Esophagus squamous epithelium (tissue), 5 donors: ENCODE results near the gene DYNLRB2. TPM values are rescaled to one million over a fixed set of nuclear protein-coding genes. Genes with fewer than 3 reads are reported as not detected.

Experiments
- DNase-seq: peaks from one replicate; lab custom pipeline; 2025; lab: John Stamatoyannopoulos, UW
- H3K27ac ChIP-seq, 4 donors: fragments of 200-600 bp; sonication (generic); one replicate each; pipeline ENCODE4 v1.5.1; 2016 to 2019; ENCODE audit warnings: mild to moderate bottlenecking in 1 of 4
- H3K27me3 ChIP-seq, 4 donors: fragments of 200-600 bp; sonication (generic); 1 replicate in 3 of 4; 2 replicates in 1 of 4; pipeline versions ENCODE4 v1.5.1 to v1.6.0; 2017 to 2021; ENCODE audit warnings: antibody characterized with exemption in 1 of 4
- H3K36me3 ChIP-seq, 3 donors: fragments of 200-600 bp; sonication (generic); one replicate each; pipeline ENCODE4 v1.5.1; 2016 to 2019
- H3K4me1 ChIP-seq, 3 donors: fragments of 200-600 bp; sonication (generic); one replicate each; pipeline ENCODE4 v1.5.1; 2017 to 2019
- H3K4me3 ChIP-seq, 4 donors: fragments of 200-600 bp; sonication (generic); 1 replicate in 3 of 4; 2 replicates in 1 of 4; pipeline ENCODE4 v1.5.1; 2016 to 2019; ENCODE audit warnings: mild to moderate bottlenecking in 2 of 4, moderate library complexity in 1 of 4
- H3K9me3 ChIP-seq, 3 donors: fragments of 200-600 bp; sonication (generic); one replicate each; pipeline ENCODE4 v1.5.1; 2016 to 2019
- CTCF ChIP-seq, 6 experiments: fragments of 450-650 bp in 4 of 6; fragments of 200-600 bp in 2 of 6; sonication (generic) in 2 of 6; IDR thresholded peaks; one replicate each; pipeline ENCODE4 v1.5.1; 2016 to 2019; ENCODE audit warnings: antibody characterized with exemption in 6 of 6, mild to moderate bottlenecking in 4 of 6, moderate library complexity in 4 of 6
- POLR2A ChIP-seq, 4 donors: fragments of 450-650 bp; IDR thresholded peaks; one replicate each; pipeline ENCODE4 v1.6.1; 2017; ENCODE audit warnings: antibody characterized with exemption in 4 of 4, mild to moderate bottlenecking in 4 of 4, moderate library complexity in 3 of 4
- WGBS, 2 donors: methylation state at CpG; one replicate each; pipeline ENCODE4 v1.1.5; 2018; 5-methylcytosine and 5-hydroxymethylcytosine counted together
- intact Hi-C: fragments of 100-400 bp; cut with DNase I; formaldehyde crosslinking; loops from one replicate; pipeline ENCODE4 v1.15.0; 2022
- total RNA-seq, 4 donors: library from RNA; depleted of rRNA; stranded (reverse); fragments of >200 nt; gene quantifications; one replicate each; pipeline ENCODE4 v1.1.0, GENCODE V29; 2016
- donor health status: DM: yes; HTN: yes; CAD: no.

Gene DYNLRB2
- total RNA-seq, 4 donors from 2014 or later = 2.3 TPM; not detected in 3

GRCh38 chr16:80507538-80507937 lies 33.3 kb upstream of the DYNLRB2 start:
- Histone ChIP-seq H3K4me1 (no peaks in the 10 kb centered on the region), H3K36me3 (no peaks in the 10 kb centered on the region), H3K27me3 (peaks cover 0 to 6% (median 0%) of the 10 kb centered on the region in 4 donors), H3K9me3 (no peaks in the 10 kb centered on the region), H3K27ac (peak overlapping the region in 3 of 4 donors; percentile 68 to 77 (median 69)), H3K4me3 (no peak overlapping the region)
- 38 to 71% methylated on average over 1 to 4 of the region's 4 CpGs for WGBS, 2 donors
- intact Hi-C loops = no loop called here
- no peak for DNase-seq
- TF ChIP-seq POLR2A (IDR thresholded peaks at IDR 0.05) = no peak
- TF ChIP-seq CTCF (IDR thresholded peaks at IDR 0.05) = no peak

- H3K36me3 ChIP-seq = no peaks in the 10 kb centered on the region
- intact Hi-C loops = no loop called here
- 56 to 58% methylated on average over 6 of the region's 6 CpGs for WGBS, 2 donors
- H3K27me3 ChIP-seq = peaks cover 0 to 11% (median 0%) of the 10 kb centered on the region in 4 donors
- no peaks in the 10 kb centered on the region for H3K4me1 ChIP-seq
- no peak overlapping the region for H3K4me3 ChIP-seq
- no peaks in the 10 kb centered on the region for H3K9me3 ChIP-seq
- no peak for DNase-seq
- TF ChIP-seq CTCF (IDR thresholded peaks at IDR 0.05) (no peak), POLR2A (IDR thresholded peaks at IDR 0.05) (no peak)
- no peak overlapping the region for H3K27ac ChIP-seq
Measured at GRCh38 chr16:80509872-80510271, 30.9 kb upstream of the DYNLRB2 start.

- WGBS, 2 donors = 83 to 89% methylated on average over 9 of the region's 9 CpGs
- no peak overlapping the region for H3K4me3 ChIP-seq
- no peaks in the 10 kb centered on the region for H3K36me3 ChIP-seq
- no peaks in the 10 kb centered on the region for H3K4me1 ChIP-seq
- intact Hi-C loops = no loop called here
- no peak for TF ChIP-seq POLR2A (IDR thresholded peaks at IDR 0.05)
- TF ChIP-seq CTCF (IDR thresholded peaks at IDR 0.05) = no peak
- H3K27me3 ChIP-seq = peaks cover 0 to 15% (median 0%) of the 10 kb centered on the region in 4 donors
- DNase-seq = no peak
- no peaks in the 10 kb centered on the region for H3K9me3 ChIP-seq
- H3K27ac ChIP-seq = no peak overlapping the region
Measured at GRCh38 chr16:80511824-80512592, 28.8 kb upstream of the DYNLRB2 start.

GRCh38 chr16:80512593-80512853 lies 28.3 kb upstream of the DYNLRB2 start:
- TF ChIP-seq CTCF (IDR thresholded peaks at IDR 0.05) (no peak), POLR2A (IDR thresholded peaks at IDR 0.05) (no peak)
- intact Hi-C loops = no loop called here
- no peak overlapping the region for H3K27ac ChIP-seq
- H3K4me3 ChIP-seq = no peak overlapping the region
- no peaks in the 10 kb centered on the region for H3K4me1 ChIP-seq
- H3K27me3 ChIP-seq = peaks cover 0 to 15% (median 0%) of the 10 kb centered on the region in 4 donors
- no peaks in the 10 kb centered on the region for H3K36me3 ChIP-seq
- no peaks in the 10 kb centered on the region for H3K9me3 ChIP-seq
- 87 to 89% methylated on average over 1 of the region's 1 CpG for WGBS, 2 donors
- no peak for DNase-seq

- Histone ChIP-seq H3K9me3 (no peaks in the 10 kb centered on the region), H3K27me3 (peaks cover 0 to 9% (median 0%) of the 10 kb centered on the region in 4 donors), H3K36me3 (no peaks in the 10 kb centered on the region), H3K27ac (no peak overlapping the region), H3K4me1 (no peaks in the 10 kb centered on the region), H3K4me3 (no peak overlapping the region)
- no peak for DNase-seq
- TF ChIP-seq CTCF (IDR thresholded peaks at IDR 0.05) (no peak), POLR2A (IDR thresholded peaks at IDR 0.05) (no peak)
- 90 to 94% methylated on average over 5 of the region's 5 CpGs for WGBS, 2 donors
- intact Hi-C loops = no loop called here
Measured at GRCh38 chr16:80515374-80515773, 25.4 kb upstream of the DYNLRB2 start.
